GM10847 (cell line): ENCODE measurements around the gene ADARB1.

Experiments
- POLR2A ChIP-seq: IDR thresholded peaks from 2 replicates; pipeline ENCODE4 v1.6.1; 2011; ENCODE audit not compliant: insufficient read length; ENCODE audit errors: extremely low read depth

ADARB1 gene

DNA sequence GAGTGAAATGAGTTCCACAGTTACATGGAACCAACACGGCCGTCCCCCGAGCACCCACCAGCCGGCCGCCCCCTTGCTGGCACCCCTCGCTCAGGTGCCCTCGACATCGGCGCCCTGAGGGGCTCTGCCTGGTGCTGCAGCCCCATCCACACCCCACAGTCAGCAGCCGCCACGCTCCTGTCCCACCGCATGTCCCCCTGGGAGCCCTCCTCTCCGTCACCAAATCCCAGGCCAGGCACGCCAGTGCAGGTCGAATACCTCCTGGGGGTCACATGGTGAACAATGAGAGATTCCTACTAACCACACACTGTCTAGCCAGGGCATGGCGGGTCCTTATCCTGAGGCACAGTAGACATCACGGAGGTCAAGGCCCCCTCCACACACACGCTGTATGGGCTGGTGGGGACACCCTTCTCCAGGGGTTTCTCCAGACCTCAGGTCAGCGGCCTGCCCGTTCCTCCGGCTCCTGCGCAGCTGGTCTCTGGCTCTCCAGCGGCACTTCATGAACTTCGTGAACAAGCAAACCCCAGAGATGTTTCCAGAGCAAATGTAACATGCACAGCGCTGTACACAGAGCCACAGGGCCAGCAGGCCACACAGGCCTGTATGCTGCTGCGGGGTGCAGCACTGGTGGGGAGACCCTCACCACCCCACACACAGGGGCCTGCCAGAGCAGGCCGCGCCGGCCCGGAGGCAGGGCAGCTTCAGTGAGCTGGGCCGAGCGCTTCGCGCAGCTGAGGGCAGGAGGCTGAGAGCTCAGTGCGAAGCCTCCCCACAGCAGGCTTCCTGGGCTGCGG lies 191.5 kb downstream of the ADARB1 start:
- TF ChIP-seq POLR2A: no peak

DNA sequence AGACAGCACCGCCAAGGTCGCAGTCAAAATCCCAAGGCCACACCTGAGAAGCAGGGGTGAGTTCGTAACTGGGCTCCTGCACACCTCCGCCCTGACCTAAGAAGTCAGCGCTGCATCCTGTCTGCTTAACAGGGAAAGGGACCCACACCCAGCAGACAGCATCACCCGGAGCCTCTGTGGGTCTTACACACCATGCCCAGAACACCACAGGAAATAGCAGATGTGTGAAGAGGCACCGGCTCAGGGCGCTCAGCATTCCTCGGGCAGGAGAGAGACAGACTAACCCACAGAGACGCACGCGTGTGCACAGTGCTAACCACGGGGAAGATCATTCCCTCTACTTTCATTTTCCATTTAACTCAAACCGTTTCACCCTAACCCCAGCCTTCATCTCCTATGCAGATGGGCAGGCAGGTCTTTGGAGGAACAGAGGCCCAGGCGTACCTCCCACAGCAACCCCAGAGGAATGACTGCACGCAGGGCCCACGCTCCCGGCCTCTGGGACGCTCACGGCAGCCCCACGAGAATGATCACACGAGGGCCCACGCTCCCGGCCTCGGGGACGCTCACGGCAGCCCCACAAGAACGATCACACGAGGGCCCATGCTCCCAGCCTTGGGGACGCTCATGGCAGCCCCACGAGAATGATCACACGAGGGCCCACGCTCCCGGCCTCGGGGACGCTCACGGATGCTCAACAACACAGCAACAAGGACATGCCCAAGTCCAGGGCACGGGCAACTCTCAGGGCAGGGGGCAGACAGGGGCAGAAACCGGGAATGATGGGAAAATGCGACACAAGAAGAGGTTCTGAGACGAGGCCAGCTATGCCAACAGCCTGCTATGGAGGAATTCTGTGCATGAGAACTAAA lies 192.4 kb downstream of the ADARB1 start:
- TF ChIP-seq POLR2A: no peak

DNA sequence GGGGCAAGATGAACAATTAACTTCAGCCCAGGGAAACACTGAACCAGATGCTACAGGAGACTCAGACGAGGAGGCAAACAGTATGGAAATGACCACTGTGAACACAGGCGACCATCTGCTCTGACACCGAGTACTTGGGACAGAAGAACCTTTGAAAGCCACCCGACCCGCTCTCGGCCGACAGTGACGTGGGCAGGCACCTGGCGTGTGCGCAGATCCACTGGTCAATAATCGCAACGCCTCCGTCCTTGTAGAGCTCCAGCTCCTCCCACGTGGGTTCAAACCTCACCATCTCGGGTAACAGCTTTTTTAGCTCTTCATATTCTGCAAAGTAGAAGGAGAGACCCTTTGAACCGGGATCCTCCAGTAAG lies 193.0 kb downstream of the ADARB1 start:
- TF ChIP-seq POLR2A: no peak

DNA sequence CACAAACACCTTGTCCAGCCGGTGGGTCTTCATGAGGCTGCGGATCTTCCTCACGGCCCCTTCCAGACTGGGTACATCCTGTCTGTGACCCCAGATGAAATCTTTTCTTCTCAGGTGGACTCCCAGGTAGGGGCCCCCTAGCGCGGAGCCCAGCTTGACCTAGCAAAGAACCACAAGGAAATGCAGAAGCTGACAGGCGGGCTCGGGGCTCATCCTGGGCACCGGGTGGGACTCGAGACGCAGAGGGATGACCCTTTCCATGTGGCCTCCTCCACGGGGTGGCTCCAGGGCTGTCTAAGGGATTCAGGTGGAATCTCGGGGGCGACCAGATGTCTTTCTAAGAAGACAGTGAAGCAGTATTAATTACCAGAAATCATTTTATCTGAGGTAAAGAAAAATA lies 195.5 kb downstream of the ADARB1 start:
- no peak for TF ChIP-seq POLR2A

DNA sequence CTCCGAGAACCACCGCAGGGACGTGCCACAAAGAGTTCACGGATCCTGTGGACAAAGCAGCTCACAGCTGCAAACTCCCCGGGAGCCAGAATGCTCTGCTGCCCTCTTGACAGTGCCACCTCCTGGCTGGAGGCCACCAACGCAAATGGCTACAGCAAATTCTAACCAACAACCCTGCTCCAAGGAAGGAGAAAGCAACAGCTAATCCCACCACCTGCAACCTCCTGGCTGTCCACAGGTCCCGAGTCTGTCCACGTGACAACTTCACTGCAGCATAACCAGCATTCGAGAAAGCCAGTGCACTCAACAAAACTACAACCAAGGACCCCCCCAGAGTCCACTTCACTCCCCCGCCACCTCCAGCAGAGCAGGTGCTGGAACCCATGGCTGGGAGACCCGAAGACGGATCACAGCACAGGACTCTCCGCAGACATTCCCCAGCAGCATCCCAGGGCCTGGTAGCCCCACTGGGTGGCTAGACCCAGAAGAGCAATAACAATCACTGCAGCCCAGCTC lies 196.0 kb downstream of the ADARB1 start:
- no peak for TF ChIP-seq POLR2A
